GM18951 (cell line): ENCODE measurements around the gene F11R.
A peak's percentile ranks its signal among the peaks of the same experiment; 100 is the strongest.

Source experiments
- POLR2A ChIP-seq: IDR thresholded peaks from 4 replicates; pipeline ENCODE4 v1.6.1; 2011; ENCODE audit warnings: mild to moderate bottlenecking; ENCODE audit not compliant: insufficient read length, insufficient read depth; ENCODE audit errors: extremely low read depth
- in situ Hi-C: fragments of 300-500 bp; cut with MboI; formaldehyde crosslinking; loops from one replicate; pipeline ENCODE4 v1.12.0; 2022; ENCODE audit warnings: low sequenced_read_pairs, mixed read lengths, inconsistent platforms; ENCODE audit not compliant: unreplicated experiment

The F11R gene

DNA sequence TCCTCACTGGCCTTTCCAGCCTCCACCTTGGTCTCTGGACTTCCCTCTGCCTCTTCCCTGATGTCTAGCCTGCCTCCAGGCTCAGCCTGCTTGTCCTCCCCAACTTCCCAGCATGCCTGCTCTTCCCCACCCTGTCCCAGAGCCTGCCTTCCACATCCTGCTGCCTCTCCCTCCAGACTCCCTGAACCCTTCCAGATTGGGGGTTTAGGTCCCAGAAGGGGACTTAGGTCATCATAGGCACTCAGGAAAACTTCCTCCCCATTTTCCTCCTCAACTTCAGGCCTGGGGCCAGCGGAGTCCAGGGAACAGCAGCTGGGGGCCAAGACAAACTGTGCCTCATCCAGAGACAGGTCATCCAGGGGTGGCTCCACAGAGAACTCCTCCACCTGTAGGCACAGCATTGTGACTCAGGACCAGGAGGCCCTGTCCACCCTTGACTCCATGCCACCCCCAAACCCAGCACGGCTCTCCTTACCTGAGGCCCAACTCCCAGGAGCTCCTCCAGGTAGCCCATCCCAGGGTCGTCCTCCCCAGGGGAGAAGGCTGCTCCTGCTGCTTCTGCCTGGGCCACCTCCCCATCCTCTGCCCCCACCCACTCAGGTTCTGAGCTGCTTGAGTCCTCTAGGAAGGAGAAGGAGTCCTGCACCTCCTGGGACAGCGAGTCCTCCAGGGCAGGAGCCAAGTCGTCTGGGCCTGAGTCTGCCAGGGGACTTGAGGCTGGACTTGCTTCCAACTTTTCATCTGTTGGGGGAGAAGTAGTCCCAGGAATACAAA lies 28.2 kb upstream of the F11R start:
- in situ Hi-C loops = no loop called here
- peak; percentile 19 for TF ChIP-seq POLR2A

DNA sequence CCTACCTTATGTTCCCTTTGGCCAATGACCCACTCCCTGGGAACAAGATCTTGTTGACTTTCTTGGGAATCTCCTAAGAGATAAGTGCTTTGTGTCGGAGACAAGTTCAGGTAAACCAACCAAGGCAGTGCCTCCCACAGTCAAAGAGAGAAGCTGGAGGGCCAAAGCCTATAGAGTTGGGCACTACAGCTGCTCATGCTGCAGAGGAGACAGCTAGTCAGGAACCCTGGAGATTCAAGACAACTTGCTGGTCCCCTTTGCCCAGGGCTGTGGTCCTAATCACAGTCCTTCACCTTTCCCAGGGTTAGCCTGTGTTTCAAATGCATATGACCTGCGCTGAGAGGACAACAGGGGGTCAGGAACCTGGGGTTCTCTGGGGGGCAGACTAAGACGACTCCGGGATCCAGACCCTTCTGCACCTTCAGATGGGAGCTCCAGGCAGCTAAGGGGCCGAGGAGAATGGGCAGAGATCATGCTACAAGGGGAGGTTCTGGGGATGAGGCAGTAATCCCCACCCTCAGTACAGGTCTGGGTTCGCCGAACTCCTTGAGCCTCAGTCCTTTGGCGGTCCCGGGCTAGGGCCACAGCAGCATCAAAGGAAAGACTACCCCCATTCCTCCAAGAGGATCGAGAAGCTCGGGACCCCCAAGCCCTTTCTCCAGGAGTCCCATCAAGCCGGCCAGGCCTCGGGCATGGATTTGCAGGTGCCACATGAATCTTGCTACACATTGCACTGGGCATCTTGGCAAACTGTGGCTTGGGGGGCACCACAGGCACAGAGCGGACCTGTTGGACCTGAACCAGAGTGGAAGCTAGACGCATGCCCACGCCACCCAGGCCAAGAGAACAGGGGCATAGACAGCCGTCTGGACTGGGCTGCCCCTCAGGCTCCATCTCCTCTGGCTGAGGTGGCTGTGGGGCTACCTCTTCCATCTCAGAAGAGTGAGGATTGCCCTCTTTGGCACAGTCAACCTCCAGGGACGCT lies 26.8 kb upstream of the F11R start:
- peak; percentile 23 for TF ChIP-seq POLR2A
- in situ Hi-C loops = no loop called here

- in situ Hi-C loops = no loop called here
- TF ChIP-seq POLR2A = no peak
These were observed 25.8 kb upstream of the F11R start for GRCh38 chr1:161046605-161047228.

DNA sequence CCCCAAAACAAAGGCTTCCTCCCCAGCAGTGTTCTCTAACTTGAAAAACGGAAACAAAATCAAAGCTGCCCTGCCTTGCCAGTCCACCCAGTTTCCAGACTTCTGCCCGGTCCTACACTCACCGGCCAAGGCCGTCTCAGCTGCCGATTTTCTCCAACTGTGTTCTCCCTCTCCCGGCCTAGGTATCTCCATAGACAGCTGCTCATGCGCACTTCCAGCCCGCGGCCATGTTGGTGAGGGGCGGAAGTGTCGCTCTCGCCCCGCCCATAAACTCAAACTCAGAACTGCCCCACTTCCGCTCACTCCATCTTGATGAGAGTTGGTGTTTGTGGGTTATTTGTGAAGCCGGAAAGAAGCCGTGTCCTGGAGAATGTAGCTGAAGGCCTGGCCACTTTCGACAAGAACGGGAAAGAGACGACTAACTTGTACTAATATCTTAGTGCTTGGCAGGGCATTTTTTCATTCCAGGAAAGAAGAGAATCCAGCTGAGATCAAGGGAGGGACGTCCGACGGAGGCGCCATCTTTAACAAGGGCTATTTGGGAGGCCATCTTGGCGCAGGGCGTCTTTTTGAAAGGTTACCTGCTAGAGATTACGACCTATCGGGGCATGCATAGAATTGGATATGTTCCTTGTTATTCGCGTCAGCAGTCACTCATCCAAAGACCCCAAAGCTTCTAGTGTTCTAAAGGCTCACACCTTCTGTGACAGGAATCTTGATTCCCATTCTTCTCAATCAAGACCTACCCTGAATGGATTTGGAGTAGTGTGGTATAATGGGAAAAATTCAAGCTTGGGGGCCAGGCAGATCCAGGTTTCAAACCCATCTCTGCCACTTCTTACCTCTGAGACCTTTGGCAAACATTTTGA lies 25.0 kb upstream of the F11R start, which contains the start of gene USF1:
TSS of gene USF1 (minus strand) at position 242 of the 869 bp plus-strand sequence. CDS start 2,702 bp downstream, outside the sequence.
- peak; percentile 86 for TF ChIP-seq POLR2A
- in situ Hi-C loops = no loop called here

DNA sequence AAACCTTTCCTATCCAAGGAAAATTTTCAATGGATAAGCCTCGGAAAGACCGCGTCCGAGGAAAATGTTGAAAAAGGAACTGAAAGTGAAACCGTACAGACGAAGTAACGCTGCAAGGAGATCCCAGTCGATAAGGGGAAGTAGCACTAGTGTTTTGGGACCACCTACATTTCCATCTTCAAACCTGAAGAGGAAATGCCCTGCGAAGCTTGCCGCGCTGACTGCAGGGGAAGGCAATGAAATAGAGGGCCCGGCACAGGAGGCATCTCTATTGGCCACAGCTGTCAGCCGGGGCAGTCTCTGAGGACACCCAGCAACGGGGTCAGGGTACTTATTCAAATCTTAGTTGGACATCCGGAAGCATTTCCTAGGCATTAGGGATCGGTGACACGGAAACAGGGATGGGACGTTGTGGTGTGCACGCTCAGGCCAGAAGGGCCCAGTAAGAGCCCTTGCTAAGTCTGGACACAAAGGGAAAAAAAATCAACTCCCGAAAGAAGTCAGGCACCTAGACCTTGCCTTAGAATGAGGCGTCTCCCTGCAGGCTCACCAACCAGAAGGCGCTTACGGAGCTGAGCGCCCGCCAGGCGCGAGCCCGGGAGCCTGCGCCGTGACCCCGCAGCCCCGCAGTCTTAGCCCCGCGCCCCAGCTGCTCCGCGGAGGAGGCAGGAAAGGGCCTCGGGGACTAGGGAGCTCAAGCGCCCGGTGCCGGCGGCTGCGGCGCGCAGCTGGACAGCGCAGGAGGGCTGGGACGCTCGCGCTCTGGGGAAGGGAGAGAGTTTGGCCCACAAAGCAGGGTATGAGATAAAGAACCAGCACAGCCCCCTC lies 24.2 kb upstream of the F11R start:
- peak; percentile 64 for TF ChIP-seq POLR2A
- in situ Hi-C loops = no loop called here

DNA sequence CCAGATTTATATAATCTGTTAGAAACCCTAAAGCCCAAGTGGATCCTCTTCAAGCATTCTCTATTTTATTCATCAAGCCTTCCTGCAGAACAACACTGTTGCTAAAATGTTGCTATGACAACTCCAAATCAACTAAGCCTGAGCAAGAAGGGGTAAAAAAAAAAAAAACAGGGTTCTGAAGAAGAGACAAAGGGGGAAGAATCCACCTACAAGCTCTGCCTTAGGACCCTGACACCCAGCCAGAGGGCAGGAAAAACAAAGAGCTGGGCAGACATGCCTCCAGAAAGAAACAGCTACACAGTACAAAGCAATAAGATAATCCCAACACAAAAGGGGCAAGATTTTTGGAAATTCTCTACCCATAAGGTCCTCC lies 23.6 kb upstream of the F11R start:
- in situ Hi-C loops = no loop called here
- no peak for TF ChIP-seq POLR2A

- TF ChIP-seq POLR2A = no peak
- in situ Hi-C loops = no loop called here
These were observed 18.6 kb upstream of the F11R start for GRCh38 chr1:161039546-161039945.

- no peak for TF ChIP-seq POLR2A
- in situ Hi-C loops = no loop called here
These were observed 18.2 kb upstream of the F11R start for GRCh38 chr1:161039154-161039545.

- TF ChIP-seq POLR2A = peak; percentile 75
- in situ Hi-C loops = no loop called here
These were observed 17.7 kb upstream of the F11R start, which contains the start of gene TSTD1 for GRCh38 chr1:161038523-161039153. TSS of gene TSTD1 (minus strand) at chr1:161038964. CDS start at chr1:161038889, 75 bp downstream.

DNA sequence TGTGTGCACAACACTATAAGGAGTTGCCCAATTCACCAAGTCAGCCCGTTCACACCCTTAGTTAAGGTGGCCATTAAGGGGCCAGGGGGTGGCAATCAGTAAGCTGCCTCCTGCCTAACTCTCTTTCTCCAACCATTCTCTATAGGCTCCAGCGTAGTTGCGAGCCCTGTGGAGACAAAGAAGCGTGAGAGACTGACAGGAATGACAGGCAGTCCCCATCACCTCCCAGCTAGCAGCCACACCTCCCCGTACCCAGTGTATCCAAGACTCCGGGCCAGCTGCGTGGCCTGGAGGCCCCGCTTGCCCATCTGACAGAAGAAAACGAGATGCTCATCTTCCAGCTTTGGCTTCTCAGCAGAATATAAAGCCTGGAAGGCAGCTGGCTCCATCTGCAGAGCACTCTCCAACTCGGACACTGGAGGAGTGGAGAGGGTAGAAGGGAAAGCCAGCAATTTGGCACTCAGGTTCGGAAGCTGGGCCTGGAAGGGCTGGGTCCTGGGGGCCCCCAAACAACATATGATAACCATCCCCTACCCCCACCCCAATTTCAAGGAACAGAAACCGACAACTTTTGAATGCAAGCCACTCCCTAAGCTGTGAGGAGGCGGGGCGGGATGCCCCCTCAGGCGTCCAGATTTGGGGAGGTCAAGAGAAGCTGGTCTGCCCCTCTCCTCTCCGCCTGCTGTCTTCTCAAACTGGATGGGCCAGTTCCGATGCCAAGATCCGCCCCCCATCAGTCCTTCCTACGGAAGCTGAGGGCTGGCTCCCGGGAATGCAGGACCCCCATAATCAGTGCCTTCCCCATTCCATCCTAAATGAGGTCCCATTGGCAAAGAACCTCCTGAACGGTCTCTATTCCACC lies 16.9 kb upstream of the F11R start:
- TF ChIP-seq POLR2A = no peak
- in situ Hi-C loops = no loop called here
